NCI-H345 treated with DMSO at 0.1 percent for 48 hours (cell line): Measurements from ENCODE around the gene PLEKHO2.

Experiments
- DNase-seq: peaks from one replicate; lab custom pipeline; 2025; ENCODE audit not compliant: unreplicated experiment; lab: John Stamatoyannopoulos, UW

Gene PLEKHO2

DNA sequence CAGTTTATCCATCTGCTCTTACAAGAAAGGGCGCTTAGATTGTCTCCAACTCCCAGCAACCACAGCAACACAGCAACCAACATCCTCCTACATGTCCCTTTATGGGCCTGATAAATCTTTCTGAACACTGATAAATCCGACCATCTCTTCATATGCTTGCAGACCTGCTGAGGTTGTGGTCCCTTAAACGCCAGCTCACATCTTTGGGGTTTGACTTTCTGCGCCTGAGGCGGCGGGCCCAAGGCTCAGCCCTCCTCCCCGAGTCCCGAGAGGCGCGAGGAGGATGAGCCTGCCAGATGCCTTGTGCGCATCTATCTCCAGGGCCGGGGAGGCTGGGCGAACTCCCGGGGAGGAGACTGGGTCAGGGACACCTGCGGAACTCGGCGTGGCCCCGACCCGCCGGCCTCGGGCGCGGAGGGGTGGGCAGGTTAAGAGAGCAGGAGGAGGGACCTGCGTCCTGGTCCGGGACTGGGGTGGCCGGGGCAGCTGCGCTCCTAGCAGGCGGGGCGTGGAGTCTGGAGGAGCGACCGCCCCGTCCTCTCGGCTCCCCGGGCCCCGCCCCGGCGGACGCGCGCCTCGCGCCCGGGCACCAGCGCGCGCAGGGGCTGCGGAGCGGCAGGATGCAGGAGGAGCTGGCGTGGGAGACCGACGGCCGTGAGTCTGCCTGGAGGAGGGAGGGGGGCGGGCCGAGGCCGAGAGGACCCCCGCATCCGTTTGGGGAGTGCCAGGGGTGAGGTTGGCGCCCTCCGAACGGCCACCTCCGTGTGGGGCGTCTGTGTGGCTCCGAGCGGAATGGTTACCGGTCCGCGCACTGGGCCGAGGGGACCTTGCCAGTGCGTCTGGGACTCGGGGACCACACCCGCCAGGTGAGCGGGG, 69.8 kb downstream of the PLEKHO2 start, which contains the start of gene ANKDD1A:
Gene ANKDD1A, plus strand, starts transcription at position 592 of the 876 bp plus-strand sequence. Its CDS starts 29 bp downstream, at position 621.
- peak; percentile 59 for DNase-seq

DNA sequence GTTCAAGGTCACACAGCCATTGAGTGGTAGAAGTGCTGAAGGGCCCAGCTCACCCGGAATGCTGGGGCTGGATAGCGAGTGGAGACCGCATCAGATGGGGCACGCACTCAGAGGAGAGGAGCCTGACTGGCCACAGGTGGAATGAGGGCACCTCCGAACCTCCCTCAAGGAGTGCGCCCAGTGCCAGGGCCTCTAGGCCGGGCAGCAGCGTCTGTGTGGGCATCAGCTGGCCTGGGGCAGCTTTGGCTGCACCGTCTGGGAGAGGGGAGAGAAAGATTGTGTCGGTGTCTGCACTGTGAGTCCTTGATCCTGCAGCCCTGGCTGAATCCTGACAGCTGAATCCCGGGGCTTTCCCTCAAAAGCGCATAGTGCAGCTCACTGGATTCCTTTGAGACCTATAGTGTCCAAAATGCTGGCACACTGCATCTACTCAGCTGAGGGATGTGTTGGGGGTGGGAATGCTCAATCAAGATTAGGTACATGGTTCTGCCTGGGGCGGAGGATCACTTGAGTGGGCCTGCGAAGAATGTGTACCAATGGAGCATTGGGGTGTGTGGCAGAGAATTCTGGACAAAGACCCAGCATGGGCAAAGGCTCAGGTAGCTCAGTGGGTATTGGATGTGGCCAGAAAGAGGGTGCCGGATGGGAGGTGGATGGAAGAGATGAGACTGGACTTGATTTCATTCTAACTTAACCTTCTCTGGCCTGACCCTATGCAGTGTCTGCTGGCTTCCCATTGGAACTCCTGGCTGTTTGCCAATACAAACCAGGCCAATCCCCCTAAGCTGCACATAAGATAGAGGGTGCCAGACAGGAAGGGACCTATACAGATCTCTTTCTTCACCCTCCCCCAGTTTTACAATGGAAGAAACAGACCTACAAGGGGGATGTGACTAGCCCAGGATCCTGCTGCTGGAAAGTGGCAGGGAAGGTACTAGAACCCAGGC, 70.9 kb downstream of the PLEKHO2 start:
- DNase-seq, result no peak

DNA sequence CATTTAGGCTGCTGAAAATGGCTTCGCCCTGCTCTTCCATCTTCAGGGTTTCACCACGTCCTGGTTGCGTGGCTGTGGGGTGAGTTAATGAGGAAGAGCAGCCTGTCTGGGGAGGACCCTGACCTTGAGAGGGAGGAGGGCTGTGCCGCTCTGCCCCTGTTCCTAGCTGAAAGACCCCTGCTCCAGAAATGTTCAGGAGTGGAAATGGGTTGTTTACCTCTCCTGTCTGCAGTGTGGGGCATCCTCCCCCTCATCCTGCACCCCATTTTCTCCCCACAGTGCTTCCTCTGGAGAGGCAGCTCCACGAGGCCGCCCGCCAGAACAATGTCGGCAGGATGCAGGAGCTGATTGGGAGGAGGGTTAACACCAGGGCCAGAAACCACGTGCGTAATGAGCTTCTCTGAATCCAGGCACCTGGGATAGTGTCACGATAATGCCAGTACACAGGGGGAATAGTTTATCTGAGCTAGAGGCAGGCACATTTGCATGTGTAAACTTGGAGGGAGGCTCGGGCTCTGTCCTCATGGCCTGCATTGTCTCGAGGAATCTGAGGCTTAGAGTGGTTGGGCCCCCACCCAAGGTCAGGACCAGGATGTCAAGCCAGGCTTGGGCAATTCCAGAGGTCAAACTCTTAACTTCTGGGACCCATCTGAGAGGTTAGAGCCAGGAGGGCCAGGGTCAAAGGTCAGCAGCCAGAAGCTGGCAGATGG, 74.0 kb downstream of the PLEKHO2 start:
- no peak for DNase-seq

DNA sequence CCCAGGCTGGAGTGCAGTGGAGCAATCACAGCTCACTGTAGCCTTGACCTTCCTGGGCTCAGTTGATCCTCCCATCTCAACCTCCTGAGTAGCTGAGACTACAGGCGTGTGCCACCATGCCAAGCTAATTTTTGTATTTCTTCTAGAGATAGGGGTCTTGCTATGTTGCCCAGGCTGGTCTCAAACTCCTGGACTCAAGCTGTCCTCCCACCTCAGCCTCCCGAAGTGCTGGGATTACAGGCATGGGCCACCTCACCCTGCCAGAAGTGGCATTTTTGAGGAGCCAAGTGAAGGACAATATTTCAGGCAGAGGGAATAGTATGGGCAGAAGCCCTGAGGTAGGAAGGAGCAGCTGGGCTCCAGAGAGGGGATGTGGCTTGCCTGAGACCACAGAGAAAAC, 74.7 kb downstream of the PLEKHO2 start:
- DNase-seq, result no peak

DNA sequence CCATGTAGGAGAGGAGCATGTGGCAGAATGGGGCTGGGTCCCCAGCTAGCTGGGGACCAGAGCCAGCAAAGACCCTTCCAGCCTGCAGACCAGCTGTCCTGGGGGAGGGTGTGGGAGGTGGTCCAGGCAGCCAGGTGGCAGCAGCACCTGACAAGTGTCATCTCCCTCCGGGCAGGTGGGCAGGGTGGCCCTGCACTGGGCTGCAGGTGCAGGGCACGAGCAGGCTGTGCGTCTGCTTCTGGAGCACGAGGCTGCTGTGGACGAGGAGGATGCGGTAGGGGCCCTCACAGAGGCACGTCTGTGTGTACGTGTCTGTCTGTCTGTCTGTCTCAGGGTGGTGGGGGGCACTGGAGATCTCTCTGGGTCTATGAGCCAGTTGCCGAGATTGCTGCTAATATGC, 75.5 kb downstream of the PLEKHO2 start:
- no peak for DNase-seq
